NCI-H2081 treated with DMSO at 0.1 percent for 48 hours (cell line): ENCODE data around the gene ST6GAL1.
"Not testable (repeated sequence)": the region's sequence is repeated elsewhere in the genome, so short reads cannot be mapped to it uniquely, and the experiment has no call there.

Source experiments
- DNase-seq: peaks from one replicate; lab custom pipeline; 2025; lab: John Stamatoyannopoulos, UW

The ST6GAL1 gene

DNA sequence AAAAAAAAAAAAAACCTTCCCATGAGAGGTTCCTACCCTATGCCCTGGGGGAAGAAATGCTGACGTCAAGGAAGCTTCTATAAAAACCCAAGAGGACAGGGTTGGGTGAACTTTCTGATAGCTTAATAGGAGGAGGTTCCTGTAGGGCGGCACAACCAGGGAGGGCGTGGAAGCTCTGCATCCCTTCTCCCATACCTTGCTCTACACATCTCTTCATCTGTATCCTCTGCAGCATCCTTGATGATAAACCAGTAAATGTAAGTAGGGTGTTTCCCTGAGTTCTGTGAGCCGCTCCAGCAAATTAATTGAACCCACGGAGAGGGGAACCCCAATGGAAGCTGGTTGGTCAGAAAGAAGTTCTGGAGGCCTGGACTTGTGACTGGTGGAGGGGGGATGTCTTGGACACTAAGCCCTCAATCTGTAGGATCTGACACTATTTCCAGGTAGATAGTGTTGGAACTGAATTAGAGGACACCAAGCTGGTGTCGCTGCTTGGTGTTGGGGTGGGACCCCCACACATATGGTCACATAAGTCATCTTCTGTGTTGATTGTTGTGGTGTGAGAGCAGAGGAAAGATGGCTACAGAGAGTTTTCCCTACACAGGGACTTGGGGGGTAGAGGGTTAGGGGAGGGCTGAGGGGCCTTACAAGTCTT lies 91.5 kb downstream of the ST6GAL1 start:
- DNase-seq: no peak

DNA sequence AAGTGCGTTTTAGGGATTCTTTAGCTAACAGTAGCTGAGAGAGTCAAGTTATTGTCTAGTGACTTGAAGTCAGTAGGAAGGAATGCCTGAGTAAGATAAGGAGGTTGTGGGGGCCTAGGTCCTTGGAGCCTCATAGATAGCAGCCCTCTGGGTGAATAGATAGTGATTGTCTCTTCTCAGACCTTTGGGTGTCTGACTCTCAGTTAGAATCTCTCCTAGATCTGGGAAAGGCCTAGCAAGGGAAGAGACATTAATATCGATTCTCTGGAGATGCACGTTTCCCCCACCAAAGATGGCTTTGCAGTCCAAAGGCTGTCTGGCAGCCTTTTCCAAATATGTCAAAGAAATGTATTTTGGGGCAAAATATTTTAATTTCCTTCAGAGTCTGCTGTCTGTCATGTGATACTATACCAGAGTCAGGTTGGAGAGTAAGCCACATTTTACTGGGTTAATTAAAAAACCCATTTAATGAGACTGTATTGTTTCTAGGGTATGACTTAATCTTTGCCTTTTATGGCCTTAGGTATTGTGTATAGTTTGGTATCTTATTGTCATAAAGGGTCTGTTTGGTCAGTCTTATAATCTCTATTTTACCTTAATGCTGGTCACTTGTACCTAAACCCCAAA lies 92.2 kb downstream of the ST6GAL1 start:
- DNase-seq: no peak

DNA sequence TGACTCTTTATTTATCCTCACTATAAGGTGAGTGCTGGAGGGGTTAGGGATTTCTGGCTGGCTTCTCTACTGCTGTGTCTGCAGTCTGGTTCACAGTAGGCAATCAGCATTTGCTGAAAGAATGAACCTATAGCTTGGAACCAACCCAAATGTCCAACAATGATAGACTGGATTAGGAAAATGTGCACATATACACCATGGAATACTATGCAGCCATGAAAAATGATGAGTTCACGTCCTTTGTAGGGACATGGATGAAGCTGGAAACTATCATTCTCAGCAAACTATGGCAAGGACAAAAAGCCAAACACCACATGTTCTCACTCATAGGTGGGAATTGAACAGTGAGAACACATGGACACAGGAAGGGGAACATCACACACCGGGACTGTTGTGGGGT lies 93.0 kb downstream of the ST6GAL1 start:
- DNase-seq: not testable (repeated sequence)

DNA sequence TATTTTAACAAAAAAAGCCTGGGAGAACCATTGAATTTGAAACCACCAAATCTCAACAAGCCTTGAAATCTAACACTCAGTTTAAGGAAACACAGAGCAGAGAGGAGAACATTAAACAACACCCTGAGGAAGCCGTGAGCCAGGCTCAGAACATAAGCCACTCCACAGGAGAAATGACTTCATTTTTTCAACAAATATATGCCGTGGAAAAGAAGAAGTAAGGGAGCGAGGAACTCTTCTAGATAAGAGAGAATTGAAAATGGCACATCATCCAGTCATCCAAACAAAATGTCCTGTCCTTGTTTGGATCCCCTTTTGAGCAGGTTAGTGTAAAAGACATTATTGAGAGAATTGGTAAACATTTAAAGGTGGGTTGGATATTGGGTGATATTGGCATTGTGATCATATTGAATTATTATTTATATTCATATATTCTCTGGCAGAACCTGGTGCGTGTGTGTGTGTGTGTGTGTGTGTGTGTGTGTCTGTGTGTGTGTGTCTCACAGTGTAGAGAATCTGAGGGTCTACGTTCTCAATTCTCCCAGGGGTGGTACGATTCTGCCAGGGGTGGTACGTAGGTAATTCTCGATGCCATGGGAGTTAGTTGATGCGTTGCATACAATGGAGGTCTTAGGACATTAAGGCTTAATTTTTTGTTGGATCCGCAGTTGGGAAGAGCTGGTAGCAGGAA lies 94.4 kb downstream of the ST6GAL1 start:
- no peak for DNase-seq

DNA sequence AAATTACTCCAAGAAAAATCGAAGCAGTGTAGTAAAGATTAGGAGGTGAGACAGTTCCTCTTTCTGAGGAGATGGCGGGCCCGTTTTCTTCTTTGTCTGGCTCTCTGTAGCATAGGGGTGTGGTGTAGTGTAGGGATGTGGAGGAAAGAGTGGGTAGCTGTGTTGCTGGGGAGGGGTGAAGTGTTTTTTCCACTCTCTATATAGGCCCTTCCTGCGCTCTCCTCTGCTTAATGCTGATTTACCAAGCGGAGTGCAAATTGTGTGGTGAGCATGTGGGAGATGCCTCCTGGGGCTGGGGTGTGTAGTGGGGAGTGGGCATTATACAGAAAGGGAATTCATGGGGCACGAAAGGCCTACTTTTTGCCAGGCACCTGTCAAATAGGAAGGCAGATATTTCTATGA lies 94.9 kb downstream of the ST6GAL1 start:
- no peak for DNase-seq

DNA sequence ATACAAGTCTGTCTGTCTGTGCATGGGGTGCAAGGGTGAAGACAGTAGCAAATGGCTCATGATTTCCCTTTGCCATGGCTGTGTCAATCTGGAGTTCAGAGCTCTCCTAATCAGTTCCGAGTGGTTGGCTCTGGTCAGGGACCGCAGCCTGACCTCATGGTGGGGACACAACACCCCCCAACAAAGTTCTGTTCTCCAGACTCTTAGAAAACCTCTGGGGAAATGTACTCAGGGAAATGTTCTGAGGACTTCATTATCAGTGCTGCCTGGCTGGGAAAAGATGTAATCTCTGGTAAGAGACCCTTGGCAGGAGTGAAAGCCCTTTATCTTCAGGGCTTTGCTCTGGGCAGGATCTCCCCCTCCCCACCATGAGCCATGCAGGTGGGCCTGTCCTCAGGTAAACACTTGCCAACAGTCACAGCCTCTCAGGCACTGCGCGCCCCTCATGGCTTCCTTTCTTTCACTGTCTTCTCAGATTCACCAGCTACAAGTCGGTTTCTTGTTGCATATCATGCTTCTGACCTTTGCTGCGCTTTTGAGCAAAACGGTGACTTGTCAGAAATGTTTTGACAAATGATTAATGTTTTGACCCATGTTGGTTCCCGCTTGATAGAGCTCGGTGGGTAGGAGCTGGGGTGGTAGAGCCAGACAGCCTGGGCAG lies 95.5 kb downstream of the ST6GAL1 start:
- DNase-seq: no peak

DNA sequence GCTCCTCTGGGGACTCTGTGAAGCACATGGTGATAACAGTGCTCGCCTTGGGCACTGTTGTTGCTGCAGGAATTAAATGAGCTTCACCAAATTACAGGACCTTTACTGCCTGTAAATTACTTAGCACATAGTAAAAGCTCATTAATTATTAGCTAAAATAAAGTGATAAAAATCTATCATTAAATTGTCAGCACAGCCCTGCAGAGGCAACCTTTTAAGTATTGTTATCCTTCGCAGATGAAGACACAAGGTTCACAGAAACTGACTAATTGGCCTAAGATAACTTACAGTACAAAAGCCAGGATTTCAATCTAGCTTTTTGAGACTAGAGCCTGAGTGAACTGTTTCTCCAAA lies 96.0 kb downstream of the ST6GAL1 start:
- DNase-seq: no peak

DNA sequence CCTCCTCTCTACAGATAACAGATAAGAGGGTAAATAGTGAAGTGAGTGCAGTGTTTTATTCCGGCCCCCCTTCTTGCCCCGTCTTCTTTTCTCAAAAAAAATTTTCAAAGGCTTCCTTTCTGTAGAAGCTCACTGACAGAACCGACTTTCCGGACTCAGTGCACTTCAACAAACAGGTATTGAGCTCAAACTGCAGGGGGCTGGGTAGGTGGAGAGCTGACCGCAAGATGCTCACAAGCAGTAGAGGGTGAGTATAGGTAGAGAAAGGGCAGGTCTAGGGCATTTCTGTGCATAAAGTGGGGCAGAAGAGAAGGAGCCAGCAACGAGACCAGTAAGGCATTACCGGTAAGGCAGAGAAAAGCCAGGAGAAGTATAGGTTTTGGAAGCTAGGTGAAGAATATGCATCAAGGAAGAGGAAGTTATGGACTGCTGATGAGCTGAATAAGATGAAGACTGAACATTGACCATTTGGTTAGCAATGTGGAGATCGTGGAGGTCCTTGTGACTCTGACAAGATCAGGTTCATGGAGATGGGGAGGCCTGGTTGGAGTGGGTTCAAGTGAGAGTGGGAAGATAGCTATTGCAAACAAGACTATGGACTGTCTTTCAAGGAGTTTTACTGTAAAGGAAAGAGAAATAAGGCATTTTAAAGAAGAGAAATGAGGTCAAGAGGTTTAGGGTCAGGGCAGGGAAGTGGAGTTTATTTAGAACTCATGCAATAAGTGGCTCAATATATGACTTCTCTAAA lies 97.4 kb downstream of the ST6GAL1 start:
- DNase-seq: no peak

DNA sequence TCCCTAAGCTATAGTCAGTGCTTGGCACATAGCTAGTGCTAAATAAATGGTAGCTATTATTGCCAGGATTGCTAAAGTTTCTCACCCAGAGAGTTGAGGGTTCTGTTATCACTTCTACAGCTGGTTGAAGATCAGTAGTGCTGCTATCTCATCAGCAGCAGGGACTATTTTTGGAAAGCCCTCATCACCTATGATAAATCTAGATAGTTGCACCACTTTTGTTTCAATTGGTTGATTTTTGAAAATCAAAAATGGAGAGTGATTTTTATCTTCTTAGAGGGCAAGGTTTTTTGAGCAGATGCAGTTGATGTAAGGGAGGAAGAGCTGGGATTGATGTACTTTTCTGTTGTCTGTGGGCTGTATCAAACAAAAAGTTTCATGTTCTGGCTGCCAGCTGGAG lies 101.6 kb downstream of the ST6GAL1 start:
- DNase-seq: no peak

DNA sequence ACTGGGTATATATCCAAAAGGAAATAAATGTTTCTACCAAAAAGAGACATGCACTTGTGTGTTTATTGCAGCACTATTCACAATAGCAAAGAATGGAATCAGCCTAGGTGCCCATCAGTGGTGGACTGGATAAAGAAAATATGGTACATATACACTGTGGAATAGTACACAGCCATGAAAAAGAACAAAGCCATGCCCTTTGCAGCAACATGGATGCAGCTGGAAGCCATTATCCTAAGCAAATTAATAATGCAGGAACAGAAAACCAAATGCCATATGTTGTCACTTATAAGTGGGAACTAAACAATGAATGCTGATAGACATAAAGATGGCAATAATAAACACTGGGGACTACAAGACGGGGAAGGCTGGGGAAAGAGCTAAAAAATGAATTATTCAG lies 106.1 kb downstream of the ST6GAL1 start:
- no peak for DNase-seq

DNA sequence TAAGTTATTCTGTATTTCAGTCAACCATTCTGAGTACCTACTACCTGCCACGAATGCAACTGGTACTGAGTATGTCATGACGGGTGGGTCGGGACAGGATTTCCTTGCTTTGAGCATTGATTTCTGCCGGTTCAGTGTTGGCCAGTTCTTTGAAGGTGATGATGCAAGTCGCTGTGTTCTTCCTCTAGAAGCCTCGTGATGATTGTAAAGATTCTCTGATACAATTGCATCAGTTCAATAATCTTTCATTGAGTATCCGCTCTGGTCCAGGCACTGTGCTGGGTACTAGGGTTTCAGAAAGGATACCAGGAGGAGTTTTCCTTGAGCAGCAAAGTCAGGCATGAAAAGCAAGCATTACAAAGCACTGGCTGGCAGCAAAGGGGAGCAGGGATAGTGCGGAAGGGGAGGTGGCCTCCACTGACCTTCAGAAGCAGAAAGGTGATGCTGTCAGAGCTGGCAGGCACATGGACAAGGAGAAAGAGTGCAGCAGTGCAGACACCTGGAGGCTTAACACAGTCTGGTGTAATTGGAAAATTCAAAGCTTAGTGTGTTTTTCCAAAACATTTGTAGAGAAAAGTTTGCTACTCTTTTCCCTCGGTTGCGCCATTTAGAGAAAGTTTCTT lies 108.9 kb downstream of the ST6GAL1 start:
- no peak for DNase-seq

DNA sequence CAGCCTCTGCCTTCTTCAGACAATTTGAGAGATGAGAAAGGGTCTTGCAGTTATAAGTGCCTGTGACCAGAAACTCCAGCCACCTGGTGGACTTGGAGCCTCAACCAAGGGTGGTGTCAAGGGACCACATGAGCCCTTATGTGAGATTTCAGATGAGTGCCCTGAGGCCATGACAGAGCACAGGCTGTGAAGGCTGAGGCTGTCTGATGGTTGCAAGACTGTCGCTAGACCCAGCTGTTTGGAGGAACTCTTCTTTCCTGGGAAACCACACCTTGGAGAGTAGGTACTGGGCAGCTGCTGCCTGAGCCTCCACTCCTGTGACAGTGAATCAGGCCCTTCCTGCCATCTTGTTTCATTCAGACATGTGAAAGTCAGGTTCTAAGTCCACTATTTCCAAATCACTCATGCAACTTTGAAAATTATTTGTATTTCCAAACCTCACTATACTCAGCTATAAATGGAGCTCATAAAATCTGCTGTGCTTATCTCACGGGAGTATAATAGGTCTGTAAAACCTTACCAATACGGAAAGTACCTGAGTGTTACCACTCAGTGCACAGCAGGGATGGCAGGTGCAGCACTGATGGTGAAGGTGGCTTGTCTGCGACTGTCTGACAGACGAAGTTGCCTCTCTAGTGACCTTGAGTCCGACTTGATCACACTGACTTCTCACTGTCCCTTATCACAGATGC lies 109.5 kb downstream of the ST6GAL1 start:
- DNase-seq: no peak

DNA sequence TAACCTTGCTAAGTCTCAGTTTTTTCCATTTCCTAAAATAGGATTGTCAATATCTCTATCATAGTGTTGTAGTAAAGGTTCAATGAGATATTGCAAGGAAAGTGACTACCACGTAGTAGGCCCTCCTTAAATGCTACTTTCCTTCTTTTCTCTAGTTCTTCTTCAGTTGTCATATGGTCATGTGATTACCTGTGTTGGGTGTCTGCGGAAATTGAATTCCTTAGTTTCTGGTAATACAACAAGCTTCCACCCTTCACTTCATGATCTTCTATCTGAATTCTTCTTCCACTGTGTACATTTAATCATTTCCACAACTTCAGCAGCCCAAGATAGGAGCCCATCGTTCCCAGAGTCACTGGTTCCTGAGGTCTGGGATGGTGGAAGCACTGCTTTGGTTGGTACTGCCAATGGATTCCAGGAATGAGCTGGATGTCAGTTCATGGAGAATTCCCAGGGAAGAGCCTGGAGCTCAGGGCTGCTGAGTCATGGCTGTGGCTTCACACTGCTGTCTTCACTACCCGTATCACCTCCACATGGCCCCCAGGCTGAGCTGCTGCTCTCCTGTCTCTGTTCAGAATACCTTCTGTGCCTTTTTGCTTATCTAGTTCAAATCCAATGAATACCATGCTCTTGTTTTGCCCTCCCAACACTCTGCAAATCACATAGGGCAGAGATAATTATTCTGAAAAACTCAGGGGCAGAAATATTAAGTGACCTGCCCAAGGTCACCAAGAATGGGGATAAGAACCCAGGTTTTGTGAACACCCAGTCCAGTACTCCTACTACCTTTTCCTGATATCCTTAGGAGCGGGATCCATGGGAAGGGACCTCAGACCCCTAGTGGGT lies 110.4 kb downstream of the ST6GAL1 start:
- DNase-seq: no peak

DNA sequence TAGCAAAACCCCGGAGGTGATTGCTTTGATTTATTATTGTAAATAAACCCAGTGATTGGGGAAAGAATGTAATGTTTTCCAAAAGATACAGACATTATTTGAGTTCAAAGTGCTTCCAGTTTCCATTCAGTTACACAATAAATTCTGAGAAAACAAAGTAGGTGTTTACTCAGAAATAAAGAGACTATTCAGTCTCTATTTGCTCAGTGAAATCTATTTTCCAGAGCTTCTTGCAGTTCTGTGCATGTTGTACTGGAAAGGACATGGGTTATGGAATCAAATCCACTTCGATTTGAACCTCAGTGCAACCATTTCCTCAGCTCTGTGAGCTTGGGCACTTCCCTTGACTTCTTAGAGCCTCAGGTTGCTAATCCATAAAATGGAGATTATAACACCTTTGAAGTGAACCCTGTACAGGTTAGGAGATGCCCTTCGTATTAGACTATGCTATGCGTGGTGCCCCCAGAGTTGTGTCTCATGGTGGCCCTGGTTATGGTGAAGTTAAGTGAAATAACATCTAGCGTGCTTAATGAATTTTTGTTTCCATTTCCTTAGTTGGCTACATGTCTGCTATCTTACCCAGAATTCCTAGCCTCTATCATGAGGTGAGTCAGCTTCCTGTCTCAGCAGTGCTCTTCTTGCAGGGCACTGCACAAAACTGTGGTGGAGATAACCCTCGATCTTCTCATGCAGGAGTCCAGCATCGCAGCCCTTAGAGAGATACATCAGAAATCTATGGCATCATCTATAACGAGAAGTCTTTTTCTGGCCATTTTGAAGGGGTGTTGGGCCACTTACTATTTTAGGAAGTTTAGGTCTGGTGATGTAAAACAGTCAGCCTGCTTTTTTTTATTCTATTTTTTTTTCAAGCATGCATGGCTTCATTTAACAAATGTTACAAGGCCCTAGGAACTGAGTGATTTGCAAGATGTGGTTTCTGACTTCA lies 111.3 kb downstream of the ST6GAL1 start:
- DNase-seq: no peak

DNA sequence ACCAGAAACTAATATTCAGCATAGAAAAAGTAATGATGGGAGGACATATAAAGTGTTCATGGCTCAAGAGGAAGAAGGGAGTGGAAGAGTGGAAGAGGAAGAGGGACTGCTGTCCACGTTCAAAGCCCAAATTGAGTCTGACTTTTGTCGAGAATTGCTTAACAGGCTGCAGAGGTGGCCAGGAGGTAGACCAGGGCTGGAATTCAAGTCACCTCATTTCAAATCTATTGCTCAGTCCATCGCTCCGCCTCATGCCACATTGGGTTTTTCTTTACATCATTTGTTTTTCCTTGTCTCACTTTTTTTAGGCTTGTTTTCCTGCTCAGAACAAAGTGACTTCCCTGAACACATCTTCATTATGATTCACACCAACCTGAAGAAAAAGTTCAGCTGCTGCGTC lies 112.0 kb downstream of the ST6GAL1 start:
- DNase-seq: no peak

DNA sequence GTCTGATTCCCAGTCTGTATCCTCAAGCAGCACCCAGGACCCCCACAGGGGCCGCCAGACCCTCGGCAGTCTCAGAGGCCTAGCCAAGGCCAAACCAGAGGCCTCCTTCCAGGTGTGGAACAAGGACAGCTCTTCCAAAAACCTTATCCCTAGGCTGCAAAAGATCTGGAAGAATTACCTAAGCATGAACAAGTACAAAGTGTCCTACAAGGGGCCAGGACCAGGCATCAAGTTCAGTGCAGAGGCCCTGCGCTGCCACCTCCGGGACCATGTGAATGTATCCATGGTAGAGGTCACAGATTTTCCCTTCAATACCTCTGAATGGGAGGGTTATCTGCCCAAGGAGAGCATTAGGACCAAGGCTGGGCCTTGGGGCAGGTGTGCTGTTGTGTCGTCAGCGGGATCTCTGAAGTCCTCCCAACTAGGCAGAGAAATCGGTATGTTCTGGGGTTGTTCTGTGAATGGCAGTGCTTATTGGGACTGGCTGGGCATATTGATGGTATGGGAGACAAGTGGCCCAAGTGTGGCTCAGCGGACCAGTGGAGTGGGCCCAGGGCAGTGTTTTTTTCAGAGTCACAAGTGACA lies 112.6 kb downstream of the ST6GAL1 start:
- DNase-seq: no peak

DNA sequence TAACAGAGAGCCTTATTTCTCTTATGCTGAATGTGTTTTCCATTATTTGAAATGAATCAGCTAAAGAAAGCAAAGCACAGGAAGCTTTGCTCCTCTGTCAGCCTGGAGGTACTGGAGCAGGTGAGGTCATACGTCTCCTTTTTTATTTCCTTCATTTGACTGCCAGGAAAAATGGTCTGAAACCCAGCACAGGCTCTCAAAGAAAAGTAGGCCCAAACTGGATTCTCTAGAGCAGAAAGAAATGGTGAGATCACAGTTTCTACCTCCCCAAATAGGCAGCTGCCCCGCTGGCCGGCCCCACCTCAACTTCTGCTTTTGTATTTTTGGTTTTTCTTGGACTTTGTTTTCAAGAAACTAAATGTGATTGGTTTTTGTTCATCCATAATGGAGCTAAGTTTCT lies 113.9 kb downstream of the ST6GAL1 start:
- no peak for DNase-seq

DNA sequence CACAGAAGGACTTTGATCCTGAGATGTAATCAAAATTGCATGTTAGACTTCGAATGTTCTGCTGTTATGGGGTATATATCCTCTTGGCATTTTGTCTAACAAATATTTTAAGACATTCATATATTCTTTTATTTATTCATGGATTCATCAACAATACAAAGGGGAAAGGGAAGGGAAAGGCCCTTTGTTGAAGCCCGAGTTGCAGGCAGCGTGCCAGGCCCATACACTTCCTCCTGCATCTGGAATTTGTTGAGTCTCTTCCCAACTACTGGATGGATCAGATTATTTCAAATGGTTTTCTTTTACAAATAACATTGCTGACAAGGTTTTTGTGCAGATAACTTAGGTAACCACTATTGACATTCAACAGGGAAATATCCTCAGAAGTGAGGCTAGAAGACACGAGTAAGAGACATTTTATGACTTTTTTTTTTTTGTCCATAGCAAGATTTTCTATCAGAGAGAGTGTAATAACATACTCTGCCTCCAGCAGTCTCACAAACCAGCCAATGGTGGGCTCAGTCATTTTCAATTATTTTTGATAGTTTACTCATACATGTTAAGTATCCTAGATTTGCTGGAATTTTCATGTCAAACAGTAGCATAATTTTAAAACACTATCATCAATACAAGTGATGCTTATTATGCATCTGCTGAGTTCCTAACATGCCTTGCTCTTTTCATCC lies 114.7 kb downstream of the ST6GAL1 start:
- no peak for DNase-seq
